T-helper 1 cell treated with Interleukin-12 subunit alpha and Interleukin-12 subunit beta and Interleukin-4 antibody, amounts not matched to agents 30 ng/mL and 1 ng/mL, for 36 hours (primary cell): ENCODE data around the gene SPOCK3. TPM values are rescaled to one million over a fixed set of nuclear protein-coding genes. Genes with fewer than 3 reads are reported as not detected.
"Not testable (repeated sequence)": the region's sequence is repeated elsewhere in the genome, so short reads cannot be mapped to it uniquely, and the experiment has no call there.

ENCODE experiments used
- intact Hi-C: fragments of 100-400 bp; cut with micrococcal nuclease; formaldehyde crosslinking; loops from one replicate; pipeline ENCODE4 v1.15.1; 2024
- total RNA-seq: library from RNA; stranded (reverse); gene quantifications from 2 replicates; pipeline ENCODE4 v1.2.3, GENCODE V29; 2022

The SPOCK3 gene
- total RNA-seq, 1 donor from 2014 or later: not detected

DNA sequence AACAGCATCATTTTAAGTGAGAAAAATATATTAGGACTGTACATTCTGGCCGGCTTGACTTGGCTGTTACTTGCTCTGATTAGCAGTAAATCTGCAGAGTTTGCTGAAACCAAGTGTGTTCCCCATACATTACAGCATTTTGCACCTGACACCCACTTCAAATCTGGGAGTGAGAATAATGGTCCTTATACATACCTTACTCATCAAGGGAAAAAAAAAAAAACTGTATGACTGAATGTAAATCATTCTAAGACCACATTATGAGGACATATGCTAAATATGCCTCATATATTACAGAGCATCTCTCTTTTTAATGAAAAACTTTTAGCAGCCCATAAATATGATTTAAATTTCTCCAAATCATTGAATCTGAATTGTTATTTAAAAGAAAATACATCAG, 406.7 kb downstream of the SPOCK3 start:
- intact Hi-C loops: no loop called here

DNA sequence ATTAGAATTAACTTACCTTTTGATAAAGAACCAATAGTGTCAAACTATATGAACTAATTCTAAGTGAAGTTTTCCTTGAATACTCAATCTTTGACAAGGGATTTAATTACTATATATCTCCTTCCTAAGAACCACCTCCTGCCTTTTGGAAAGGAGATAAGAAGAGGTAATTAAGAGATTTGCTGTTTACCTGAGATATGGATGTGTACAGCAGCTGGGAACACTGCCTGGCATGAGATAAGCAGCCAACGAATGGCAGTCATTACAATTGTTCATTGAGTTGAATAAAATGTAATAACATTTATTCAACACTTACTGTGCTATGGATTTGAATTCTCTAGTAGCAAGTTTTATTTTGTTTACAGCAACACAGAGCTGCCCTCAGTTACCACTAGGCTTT, 407.1 kb downstream of the SPOCK3 start:
- intact Hi-C loops: no loop called here

DNA sequence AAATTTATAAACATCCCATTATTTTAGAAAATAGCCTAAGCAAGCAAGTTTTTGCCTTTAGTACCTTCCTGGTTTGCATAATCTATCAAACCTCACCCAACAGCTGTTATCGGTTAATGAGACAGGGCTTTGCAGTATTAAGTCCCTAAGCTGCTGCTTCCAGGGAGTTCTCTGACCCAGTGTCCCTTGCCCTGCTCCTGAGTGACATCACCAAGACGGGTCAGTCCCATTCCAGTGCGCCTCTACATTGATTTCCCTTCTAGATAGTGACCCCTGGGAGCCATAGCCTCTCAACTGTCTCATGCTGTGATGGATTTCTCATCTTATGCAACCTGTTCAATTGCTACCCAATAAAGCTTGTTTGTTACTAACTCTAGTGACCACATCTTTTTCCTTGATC, 410.4 kb downstream of the SPOCK3 start:
- intact Hi-C loops: no loop called here

DNA sequence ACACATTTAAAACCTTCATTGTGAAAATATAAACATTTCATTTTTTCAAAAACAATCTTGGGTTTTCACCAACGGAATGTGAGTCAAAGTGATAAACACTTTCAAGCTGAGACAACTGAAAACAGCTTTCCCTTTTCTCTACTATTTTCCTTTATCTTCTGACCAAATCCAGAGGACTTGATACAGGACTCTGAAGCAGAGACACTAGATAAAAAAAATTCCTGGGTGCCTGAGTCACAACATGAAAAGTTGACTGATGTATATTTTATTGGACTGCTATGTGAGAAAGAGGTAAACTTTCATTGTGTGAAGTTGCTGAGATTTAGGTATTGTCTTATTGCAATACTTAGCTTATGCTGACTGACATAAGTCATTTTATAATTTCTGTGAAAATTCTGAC, 411.2 kb downstream of the SPOCK3 start:
- intact Hi-C loops: no loop called here

- intact Hi-C loops: no loop called here
Observed at GRCh38 chr4:166822386-166822785, 411.9 kb downstream of the SPOCK3 start.

- intact Hi-C loops: no loop called here
Observed at GRCh38 chr4:166816890-166817289, 417.4 kb downstream of the SPOCK3 start.

DNA sequence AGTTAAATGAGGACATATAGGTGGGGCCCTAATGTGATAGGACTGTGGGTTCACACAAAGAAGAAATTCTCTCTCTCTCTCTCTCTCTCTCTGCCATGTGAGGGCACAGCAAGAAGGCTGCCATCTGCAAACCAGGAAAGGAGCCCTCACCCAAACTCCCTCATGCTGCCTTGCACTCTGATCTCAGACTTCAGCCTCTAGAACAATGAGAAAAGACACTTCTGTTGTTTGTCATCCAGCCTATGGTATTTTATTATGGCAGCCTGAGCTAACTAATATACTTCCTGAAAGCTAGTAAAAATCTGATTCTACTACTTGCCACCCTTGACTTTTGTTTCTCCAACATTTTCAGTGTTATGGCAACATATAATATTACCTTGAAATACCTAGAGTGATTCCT, 425.9 kb downstream of the SPOCK3 start:
- intact Hi-C loops: no loop called here

- intact Hi-C loops: no loop called here
Observed at GRCh38 chr4:166802346-166802745, 431.9 kb downstream of the SPOCK3 start.

GRCh38 chr4:166798126-166798525, 436.2 kb downstream of the SPOCK3 start:
- intact Hi-C loops: no loop called here

DNA sequence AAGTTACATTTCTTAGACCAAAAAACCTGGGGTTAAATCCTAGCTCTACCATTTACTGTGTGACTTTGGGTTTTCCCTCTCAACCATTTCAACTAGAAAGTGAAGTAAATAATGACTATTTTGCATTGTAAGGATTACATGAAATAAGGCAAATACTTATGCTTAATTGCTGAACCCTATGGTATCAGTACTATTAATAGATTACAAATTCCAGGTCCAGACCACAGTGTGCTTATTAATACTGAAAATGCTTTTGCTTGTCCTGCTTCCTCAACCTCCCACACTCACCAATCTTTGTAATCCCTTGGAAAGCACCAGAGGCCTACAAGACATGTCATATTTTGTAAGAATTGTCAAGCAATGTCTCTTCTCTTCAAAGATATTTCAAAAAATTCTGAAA, 456.5 kb downstream of the SPOCK3 start:
- intact Hi-C loops: no loop called here

- intact Hi-C loops: no loop called here
Observed at GRCh38 chr4:166763018-166763417, 471.3 kb downstream of the SPOCK3 start.

GRCh38 chr4:166741742-166742141, 492.6 kb downstream of the SPOCK3 start:
- intact Hi-C loops: no loop called here

- intact Hi-C loops: not testable (repeated sequence)
Observed at GRCh38 chr4:166739215-166739614, 495.1 kb downstream of the SPOCK3 start.

GRCh38 chr4:166737430-166737829, 496.9 kb downstream of the SPOCK3 start:
- intact Hi-C loops: no loop called here

DNA sequence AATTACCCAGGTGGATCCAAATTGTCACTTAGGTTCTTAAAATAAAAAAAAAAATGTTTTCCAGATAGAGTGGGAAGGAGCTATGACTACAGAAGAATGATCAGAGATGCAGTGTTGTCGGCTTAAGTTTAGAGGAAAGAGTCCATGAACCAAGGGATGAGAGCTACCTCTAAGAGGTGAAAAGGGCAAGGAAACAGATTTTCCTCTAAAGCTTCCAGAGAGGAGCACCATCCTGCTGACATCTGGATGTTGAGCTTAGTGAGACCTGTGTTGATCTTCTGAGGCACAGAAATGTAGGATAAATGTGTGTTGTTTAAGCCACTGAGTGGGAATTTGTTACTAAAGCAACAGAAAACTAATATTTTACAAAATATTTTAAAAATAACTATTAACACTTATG, 498.7 kb downstream of the SPOCK3 start:
- intact Hi-C loops: no loop called here

- intact Hi-C loops: no loop called here
Observed at GRCh38 chr4:166734797-166735196, 499.5 kb downstream of the SPOCK3 start.

GRCh38 chr4:166733686-166734085, 500.6 kb downstream of the SPOCK3 start:
- intact Hi-C loops: no loop called here

DNA sequence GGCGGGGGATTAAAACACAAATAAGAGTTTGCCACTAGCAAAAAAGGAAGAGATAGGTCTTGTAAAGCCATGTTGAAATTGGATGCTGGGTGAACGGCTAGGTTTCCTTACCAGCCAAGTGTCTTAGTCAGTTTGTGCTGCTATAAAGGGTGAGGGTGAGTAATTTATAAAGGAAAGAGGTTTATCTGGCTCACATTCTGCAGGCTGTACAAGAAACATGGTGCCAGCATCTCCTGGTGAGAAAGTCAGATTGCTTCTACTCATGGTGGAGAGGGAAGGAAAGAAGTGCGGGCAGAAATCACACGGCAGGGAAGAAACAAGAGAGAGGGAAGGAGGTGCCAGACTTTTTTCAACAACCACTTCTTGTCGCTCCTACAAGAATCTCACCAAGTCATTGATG, 507.5 kb downstream of the SPOCK3 start:
- intact Hi-C loops: no loop called here

DNA sequence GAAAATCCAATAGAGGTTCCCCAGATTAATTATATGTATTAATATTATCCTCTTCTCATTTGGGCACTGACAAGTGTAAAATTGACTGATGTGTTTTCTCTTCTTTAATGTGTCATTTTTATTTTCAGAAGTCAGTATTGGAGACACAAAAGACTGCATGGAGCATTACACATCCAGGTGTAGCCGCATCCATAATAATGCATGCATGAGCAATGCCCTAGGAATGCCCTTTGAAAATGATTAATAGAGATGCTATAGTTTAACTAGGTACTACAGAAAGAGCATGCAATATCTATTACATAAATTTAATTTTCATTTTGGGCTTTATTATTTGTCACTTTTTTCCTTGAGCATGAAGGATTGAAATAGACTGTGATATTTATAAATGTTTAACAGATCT, 509.9 kb downstream of the SPOCK3 start:
- intact Hi-C loops: no loop called here

GRCh38 chr4:166723532-166724140, 510.7 kb downstream of the SPOCK3 start:
- intact Hi-C loops: no loop called here

- intact Hi-C loops: not testable (repeated sequence)
Observed at GRCh38 chr4:166715748-166716713, 518.3 kb downstream of the SPOCK3 start.

- intact Hi-C loops: no loop called here
Observed at GRCh38 chr4:166700592-166700991, 533.7 kb downstream of the SPOCK3 start.

GRCh38 chr4:166688835-166689234, 545.5 kb downstream of the SPOCK3 start:
- intact Hi-C loops: no loop called here
